OCI-LY7 (cell line): ENCODE measurements around the gene HTR3A. TPM values are rescaled to one million over a fixed set of nuclear protein-coding genes. Genes with fewer than 3 reads are reported as not detected.

Source experiments
- BruUV-seq: library from RNA; stranded (reverse); fragments of 400-500 nt; replicated peaks from 2 replicates; lab custom pipeline; 2021; lab: Mats Ljungman, UMichigan
- CTCF ChIA-PET: fragments of 300-600 bp; sonication (Branson Sonifier 250); formaldehyde crosslinking; loops from one replicate; lab custom pipeline; 2022; ENCODE audit warnings: antibody characterized with exemption; ENCODE audit not compliant: unreplicated experiment; lab: Charles Lee
- POLR2A ChIA-PET: fragments of 300-600 bp; sonication (Branson Sonifier 250); formaldehyde crosslinking; loops from one replicate; lab custom pipeline; 2022; ENCODE audit warnings: antibody characterized with exemption; lab: Charles Lee
- DNase-seq: peaks from one replicate; pipeline ENCODE4 v3.0.0-alpha.2; 2015; ENCODE audit warnings: low spot score
- H2AFZ ChIP-seq: fragments of 200-600 bp; sonication (generic), shearing (Covaris generic); 2 replicates; pipeline ENCODE4 v1.6.1; 2014; ENCODE audit warnings: mild to moderate bottlenecking, antibody characterized with exemption, low read length, moderate library complexity
- H3K27ac ChIP-seq: fragments of 200-600 bp; sonication (generic); 2 replicates; pipeline ENCODE4 v1.5.1; 2014; ENCODE audit warnings: mixed run types, low read depth, mild to moderate bottlenecking, moderate library complexity, low read length, inconsistent platforms; ENCODE audit not compliant: poor library complexity, severe bottlenecking
- H3K36me3 ChIP-seq: fragments of 200-600 bp; sonication (generic); 2 replicates; pipeline ENCODE4 v1.6.1; 2014; ENCODE audit warnings: mild to moderate bottlenecking, antibody characterized with exemption, low read length, moderate library complexity, mixed read lengths; ENCODE audit not compliant: insufficient read depth
- H3K4me1 ChIP-seq: fragments of 200-600 bp; sonication (generic); 2 replicates; pipeline ENCODE4 v1.5.1; 2014; ENCODE audit warnings: mild to moderate bottlenecking, low read length; ENCODE audit not compliant: insufficient read depth, poor library complexity, severe bottlenecking
- H3K4me2 ChIP-seq: fragments of 200-600 bp; sonication (generic); 2 replicates; pipeline ENCODE4 v1.6.1; 2014; ENCODE audit warnings: mild to moderate bottlenecking, low read length
- H3K4me3 ChIP-seq: fragments of 200-600 bp; sonication (generic); 2 replicates; pipeline ENCODE4 v1.5.1; 2014; ENCODE audit warnings: mild to moderate bottlenecking, low read depth, low read length; ENCODE audit not compliant: poor library complexity, severe bottlenecking
- H3K79me2 ChIP-seq: fragments of 200-600 bp; sonication (generic); 2 replicates; pipeline ENCODE4 v1.6.1; 2016; ENCODE audit warnings: low read depth, mild to moderate bottlenecking, low read length, moderate library complexity, mixed read lengths; ENCODE audit not compliant: insufficient read depth
- H3K9me2 ChIP-seq: fragments of 200-600 bp; sonication (generic); 2 replicates; pipeline ENCODE4 v1.6.1; 2016; ENCODE audit warnings: mild to moderate bottlenecking, low read length, mixed read lengths; ENCODE audit not compliant: insufficient read depth
- H3K9me3 ChIP-seq: fragments of 200-600 bp; sonication (generic); 2 replicates; pipeline ENCODE4 v1.6.1; 2014; ENCODE audit warnings: mild to moderate bottlenecking, mixed run types, low read length, mixed read lengths
- H4K20me1 ChIP-seq: fragments of 200-600 bp; sonication (generic); 2 replicates; pipeline ENCODE4 v1.6.1; 2014; ENCODE audit warnings: mild to moderate bottlenecking, antibody characterized with exemption, low read length, moderate library complexity, mixed read lengths; ENCODE audit not compliant: insufficient read depth
- CTCF ChIP-seq: fragments of 200-600 bp; sonication (generic); conservative IDR thresholded peaks from 2 replicates; pipeline ENCODE4 v1.5.1; 2014; ENCODE audit warnings: mild to moderate bottlenecking, antibody characterized with exemption, low read length, moderate library complexity, mixed read lengths
- EZH2phosphoT487 ChIP-seq: fragments of 200-600 bp; sonication (generic); IDR thresholded peaks from 2 replicates; pipeline ENCODE4 v1.6.1; 2018; ENCODE audit warnings: low read depth, borderline replicate concordance, mild to moderate bottlenecking, mixed run types, antibody characterized with exemption, low read length, moderate library complexity, mixed read lengths
- intact Hi-C: fragments of 100-400 bp; cut with micrococcal nuclease; formaldehyde crosslinking; loops from one replicate; pipeline ENCODE4 v1.10.0; 2022; ENCODE audit not compliant: unreplicated experiment
- total RNA-seq, 2 experiments: library from RNA; depleted of rRNA in 1 of 2; stranded (reverse); fragments of >200 nt in 1 of 2; shearing (Covaris generic) in 1 of 2; gene quantifications; 2 replicates each; pipeline ENCODE4 v1.2.3, GENCODE V29; 2014 to 2022

HTR3A gene
- total RNA-seq, 2 experiments from 2014 or later: not detected

- H3K4me2 ChIP-seq: peak overlapping the region; percentile 49
- H3K79me2 ChIP-seq: no peaks in the 10 kb centered on the region
- no peaks in the 10 kb centered on the region for H3K9me3 ChIP-seq
- peak overlapping the region; percentile 54 for H3K27ac ChIP-seq
- TF ChIP-seq EZH2phosphoT487 (no peak), CTCF (no peak)
- ChIA-PET CTCF (interaction anchor here (0.6 kb wide), 2 partner anchors 201 to 280 kb away, joined by 3 read pairs; no protein-coding TSS in a partner anchor), POLR2A (interaction anchor here (2.3 kb wide), 1 partner anchor 10 kb away, joined by 5 read pairs; no protein-coding TSS in a partner anchor)
- no peak overlapping the region for H2AFZ ChIP-seq
- peaks cover 36% of the 10 kb centered on the region for H3K4me1 ChIP-seq
- no peaks in the 10 kb centered on the region for H4K20me1 ChIP-seq
- no peak for DNase-seq
- no peaks in the 10 kb centered on the region for H3K9me2 ChIP-seq
- BruUV-seq: no TSS peak
- H3K4me3 ChIP-seq: no peak overlapping the region
- no peaks in the 10 kb centered on the region for H3K36me3 ChIP-seq
- intact Hi-C loops: loop anchor here (2.0 to 5.0 kb wide), 2 partner anchors 100 to 183 kb away; partner anchors contain the start of gene USP28
Observed at GRCh38 chr11:113977701-113978100, 2.8 kb downstream of the HTR3A start.

- H3K4me1 ChIP-seq: peaks cover 28% of the 10 kb centered on the region
- CTCF ChIA-PET: no interaction called here
- intact Hi-C loops: loop anchor here (5.0 kb wide), 1 partner anchor 102 kb away; the partner anchor contains the start of gene USP28
Observed at GRCh38 chr11:113979431-113979830, 4.5 kb downstream of the HTR3A start.

More at GRCh38 chr11:113979431-113979830, 4.5 kb downstream of the HTR3A start:
- TF ChIP-seq EZH2phosphoT487 (no peak), CTCF (no peak)
- no peak overlapping the region for H3K4me3 ChIP-seq
- no peak overlapping the region for H3K4me2 ChIP-seq
- no TSS peak for BruUV-seq
- no peaks in the 10 kb centered on the region for H3K9me2 ChIP-seq
- DNase-seq: no peak
- no peaks in the 10 kb centered on the region for H4K20me1 ChIP-seq
- no peaks in the 10 kb centered on the region for H3K9me3 ChIP-seq
- H2AFZ ChIP-seq: no peak overlapping the region
- no peaks in the 10 kb centered on the region for H3K79me2 ChIP-seq
- POLR2A ChIA-PET: interaction anchor here (1.2 kb wide), 1 partner anchor 283 kb away, joined by 3 read pairs; no protein-coding TSS in a partner anchor
- no peaks in the 10 kb centered on the region for H3K36me3 ChIP-seq
- H3K27ac ChIP-seq: no peak overlapping the region
